AG04450 (cell line): ENCODE measurements around the gene PCLO. TPM values are rescaled to one million over a fixed set of nuclear protein-coding genes. Genes with fewer than 3 reads are reported as not detected.

Source experiments
- CTCF ChIA-PET: fragments of 300-600, 350-600 bp; formaldehyde crosslinking; extraction: SDS; loops from one replicate; lab custom pipeline; 2022; ENCODE audit warnings: antibody characterized with exemption, inconsistent platforms; lab: Charles Lee
- POLR2A ChIA-PET: fragments of 350-600 bp; formaldehyde crosslinking; extraction: SDS; loops from one replicate; lab custom pipeline; 2021; ENCODE audit warnings: antibody characterized with exemption, inconsistent platforms; lab: Yijun Ruan, JAX
- DNase-seq: peaks from one replicate; pipeline ENCODE4 v3.0.0-alpha.2; 2011; ENCODE audit warnings: low read depth, low spot score
- H3K27ac ChIP-seq: one replicate; pipeline ENCODE4 v1.5.1; 2012; ENCODE audit warnings: low read depth, low read length, control low read depth
- H3K27me3 ChIP-seq: one replicate; pipeline ENCODE4 v1.6.0; 2012; ENCODE audit warnings: low read length; ENCODE audit not compliant: control insufficient read depth, insufficient read depth
- H3K4me3 ChIP-seq: 2 replicates; pipeline ENCODE4 v1.5.1; 2011; ENCODE audit warnings: mild to moderate bottlenecking, low read depth, low read length, control low read depth
- H3K9me3 ChIP-seq: 2 replicates; pipeline ENCODE4 v1.5.1; 2012; ENCODE audit warnings: low read length; ENCODE audit not compliant: control insufficient read depth, insufficient read depth
- CTCF ChIP-seq: IDR thresholded peaks from 2 replicates; pipeline ENCODE4 v1.5.1; 2011; ENCODE audit warnings: low read depth, low read length, control low read depth, inconsistent platforms
- polyA plus RNA-seq: library from polyadenylated mRNA; depleted of rRNA; stranded (reverse); fragments of >200 nt; gene quantifications from 2 replicates; pipeline ENCODE4 v1.2.3, GENCODE V29; 2011

PCLO gene
- polyA plus RNA-seq, 1 experiment: 0.01 TPM

- ChIA-PET POLR2A (no interaction called here), CTCF (interaction anchor here (0.6 to 3.2 kb wide), 42 partner anchors 9 to 1265 kb away, joined by 3 to 30 read pairs (median 3); no protein-coding TSS in a partner anchor)
- Histone ChIP-seq H3K9me3 (no peaks in the 10 kb centered on the region), H3K4me3 (no peak overlapping the region), H3K27ac (no peak overlapping the region), H3K27me3 (no peaks in the 10 kb centered on the region)
- DNase-seq: peak; percentile 27
- TF ChIP-seq CTCF: peak; percentile 84
These were observed 433.3 kb downstream of the PCLO start for GRCh38 chr7:82729172-82730030.

DNA sequence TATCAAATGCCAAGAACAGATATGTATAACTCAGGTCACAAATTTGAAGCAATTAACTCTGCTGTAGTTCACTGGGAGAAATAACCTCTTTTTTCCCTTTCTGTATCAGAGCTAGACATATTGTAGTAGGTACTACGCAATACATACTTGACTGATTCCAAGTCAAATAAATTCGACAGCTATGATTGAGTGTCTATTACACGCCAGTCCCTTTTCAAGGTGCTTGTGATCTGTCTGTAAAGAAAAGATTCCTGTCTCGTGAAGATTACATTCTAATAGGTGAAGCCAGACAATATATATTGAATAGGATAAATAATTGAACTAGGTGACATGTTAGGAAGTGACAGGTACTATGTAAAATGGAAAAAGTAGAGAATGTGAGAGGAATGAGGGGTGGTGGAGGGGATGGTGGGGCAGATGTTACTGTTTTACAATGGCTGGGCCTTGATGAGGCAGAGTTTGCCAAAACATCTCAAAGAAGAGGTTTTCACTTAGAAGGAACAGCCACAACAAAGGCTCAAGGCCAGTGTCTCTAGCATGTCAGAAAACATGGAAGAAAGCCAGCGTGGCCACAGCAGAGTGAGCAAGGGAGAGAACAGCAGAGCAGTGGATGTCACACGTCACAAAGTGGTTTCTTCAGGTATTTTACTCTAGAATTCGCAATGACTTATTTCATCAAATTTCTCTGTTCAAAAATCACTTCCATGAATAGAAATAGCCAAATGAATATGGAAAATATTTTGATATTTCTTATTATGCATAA is 436.5 kb downstream of the PCLO start:
- no peaks in the 10 kb centered on the region for H3K27me3 ChIP-seq
- H3K27ac ChIP-seq: no peak overlapping the region
- DNase-seq: no peak
- no peak for TF ChIP-seq CTCF
- ChIA-PET CTCF (no interaction called here), POLR2A (no interaction called here)
- H3K9me3 ChIP-seq: no peaks in the 10 kb centered on the region
- no peak overlapping the region for H3K4me3 ChIP-seq

- H3K9me3 ChIP-seq: no peaks in the 10 kb centered on the region
- H3K27ac ChIP-seq: no peak overlapping the region
- no peaks in the 10 kb centered on the region for H3K27me3 ChIP-seq
- ChIA-PET CTCF (interaction anchor here (0.6 to 1.2 kb wide), 5 partner anchors 10 to 1224 kb away, joined by 3 to 5 read pairs (median 3); no protein-coding TSS in a partner anchor), POLR2A (interaction anchor here (0.7 kb wide), 2 partner anchors 100 to 123 kb away, joined by 3 read pairs; no protein-coding TSS in a partner anchor)
- DNase-seq: no peak
- TF ChIP-seq CTCF: no peak
- no peak overlapping the region for H3K4me3 ChIP-seq
These were observed 439.3 kb downstream of the PCLO start for GRCh38 chr7:82723411-82723810.

- TF ChIP-seq CTCF: no peak
- DNase-seq: no peak
- ChIA-PET CTCF (interaction anchor here (0.6 to 1.3 kb wide), 6 partner anchors 9 to 1240 kb away, joined by 3 to 5 read pairs (median 4); no protein-coding TSS in a partner anchor), POLR2A (no interaction called here)
- no peaks in the 10 kb centered on the region for H3K9me3 ChIP-seq
- no peak overlapping the region for H3K27ac ChIP-seq
- no peaks in the 10 kb centered on the region for H3K27me3 ChIP-seq
- H3K4me3 ChIP-seq: no peak overlapping the region
These were observed 439.7 kb downstream of the PCLO start for GRCh38 chr7:82722946-82723345.
